ENCODE data around the gene YJU2.
"Not testable (repeated sequence)": the region's sequence is repeated elsewhere in the genome, so short reads cannot be mapped to it uniquely, and the experiment has no call there.

YJU2 gene

DNA sequence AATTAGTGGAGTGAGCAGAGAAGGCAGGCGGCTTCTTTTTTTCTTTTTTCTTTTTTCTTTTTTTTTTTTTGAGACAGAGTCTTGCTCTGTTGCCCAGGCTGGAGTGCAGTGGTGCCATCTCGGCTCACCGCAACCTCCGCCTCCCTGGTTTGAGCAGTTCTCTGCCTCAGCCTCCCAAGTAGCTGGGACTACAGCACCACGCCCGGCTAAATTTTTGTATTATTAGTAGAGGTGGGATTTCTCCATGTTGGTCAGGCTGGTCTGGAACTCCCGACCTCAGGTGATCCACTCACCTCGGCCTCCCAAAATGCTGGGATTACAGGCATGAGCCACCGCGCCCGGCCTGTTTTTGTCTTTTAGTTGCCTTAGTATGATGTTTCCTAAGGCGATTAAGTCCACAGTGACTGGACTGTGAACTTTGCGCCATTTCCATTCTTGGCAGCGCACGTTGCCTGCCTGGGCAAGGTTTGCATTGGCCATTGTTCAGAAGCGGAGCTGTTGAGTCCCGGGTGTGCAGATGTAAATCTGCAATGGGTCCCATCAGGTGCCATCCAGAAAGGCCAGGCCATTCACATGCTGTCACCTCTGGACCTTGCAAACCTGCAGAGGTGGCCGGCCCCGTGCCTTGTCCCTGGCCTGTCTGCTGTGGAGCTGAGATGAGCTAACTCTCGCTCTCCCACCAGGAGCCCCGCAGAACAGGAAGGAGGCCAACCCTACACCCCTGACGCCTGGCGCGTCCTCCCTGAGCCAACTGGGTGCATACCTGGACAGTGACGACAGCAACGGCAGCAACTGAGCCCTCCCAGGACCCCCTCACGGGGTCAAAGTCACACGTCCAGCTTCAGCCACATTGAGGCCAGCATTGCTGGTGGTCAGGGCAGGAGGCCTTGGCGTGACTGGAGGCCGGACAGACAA, 21.3 kb downstream of the YJU2 start:
- H3K36me3 ChIP-seq (ENCODE audit: control insufficient read depth, insufficient read depth, low read length), result peaks cover 12% of the 10 kb centered on the region
- no peaks in the 10 kb centered on the region for H3K27me3 ChIP-seq (ENCODE audit: control insufficient read depth, insufficient read depth, low read length)
- no peaks in the 10 kb centered on the region for H3K9me3 ChIP-seq (ENCODE audit: control insufficient read depth, insufficient read depth, low read length)
- H3K4me3 ChIP-seq (ENCODE audit: low read length), result no peak overlapping the region
- no CpG with 5 or more reads among the region's 30 CpGs for WGBS (ENCODE audit: insufficient coverage, insufficient read length)
- DNase-seq (ENCODE audit: low read depth, low spot score), result no peak
- no peaks in the 10 kb centered on the region; the same call in 1 of the 2 replicates for H3K4me1 ChIP-seq (ENCODE audit: control insufficient read depth, insufficient read depth, low read length)
- no peak overlapping the region for H3K27ac ChIP-seq (ENCODE audit: low read length)

DNA sequence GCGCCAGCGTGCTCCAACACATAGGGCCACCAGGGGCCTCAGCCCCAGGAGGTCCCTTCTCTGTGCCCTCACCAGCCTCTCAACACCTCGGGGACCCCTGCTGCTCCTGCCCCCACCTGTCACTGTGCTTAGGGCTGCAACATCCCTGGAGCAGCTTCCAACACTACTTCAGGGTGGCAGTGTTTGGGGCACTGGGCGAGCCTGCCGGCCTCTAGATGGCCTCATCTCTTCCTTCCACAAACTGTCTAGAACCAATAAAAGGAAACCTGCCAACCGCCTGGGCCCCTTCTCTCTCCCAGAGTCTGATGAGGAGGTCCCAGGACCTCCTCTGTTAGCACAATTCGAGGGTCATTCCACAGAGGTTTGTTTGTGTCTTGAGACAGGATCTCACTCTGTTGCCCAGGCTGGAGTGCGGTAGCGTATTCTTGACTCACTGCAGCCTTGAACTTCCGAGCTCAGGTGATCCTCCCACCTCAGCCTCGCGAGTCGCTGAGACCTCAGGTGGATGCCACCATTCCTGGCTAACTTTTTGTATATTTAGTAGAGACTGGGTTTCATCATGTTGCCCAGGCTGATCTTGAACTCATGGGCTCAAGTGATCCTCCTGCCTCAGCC, 22.0 kb downstream of the YJU2 start:
- Histone ChIP-seq H3K27me3 (ENCODE audit: control insufficient read depth, insufficient read depth, low read length) (no peaks in the 10 kb centered on the region), H3K9me3 (ENCODE audit: control insufficient read depth, insufficient read depth, low read length) (no peaks in the 10 kb centered on the region), H3K36me3 (ENCODE audit: control insufficient read depth, insufficient read depth, low read length) (peaks cover 10% of the 10 kb centered on the region), H3K4me1 (ENCODE audit: control insufficient read depth, insufficient read depth, low read length) (no peaks in the 10 kb centered on the region; the same call in 1 of the 2 replicates), H3K27ac (ENCODE audit: low read length) (no peak overlapping the region), H3K4me3 (ENCODE audit: low read length) (no peak overlapping the region)
- WGBS (ENCODE audit: insufficient coverage, insufficient read length), result no CpG with 5 or more reads among the region's 13 CpGs
- DNase-seq (ENCODE audit: low read depth, low spot score), result no peak

- Histone ChIP-seq H3K36me3 (ENCODE audit: control insufficient read depth, insufficient read depth, low read length) (peaks cover 8% of the 10 kb centered on the region), H3K27ac (ENCODE audit: low read length) (no peak overlapping the region), H3K27me3 (ENCODE audit: control insufficient read depth, insufficient read depth, low read length) (no peaks in the 10 kb centered on the region), H3K4me3 (ENCODE audit: low read length) (no peak overlapping the region), H3K4me1 (ENCODE audit: control insufficient read depth, insufficient read depth, low read length) (no peaks in the 10 kb centered on the region; the same call in 1 of the 2 replicates), H3K9me3 (ENCODE audit: control insufficient read depth, insufficient read depth, low read length) (no peaks in the 10 kb centered on the region)
- no peak for DNase-seq (ENCODE audit: low read depth, low spot score)
- no CpG with 5 or more reads among the region's 10 CpGs for WGBS (ENCODE audit: insufficient coverage, insufficient read length)
Measured at GRCh38 chr19:4272894-4273293, 26.0 kb downstream of the YJU2 start.

- H3K36me3 ChIP-seq (ENCODE audit: control insufficient read depth, insufficient read depth, low read length); H3K4me1 ChIP-seq (ENCODE audit: control insufficient read depth, insufficient read depth, low read length); DNase-seq (ENCODE audit: low read depth, low spot score); H3K27me3 ChIP-seq (ENCODE audit: control insufficient read depth, insufficient read depth, low read length); H3K4me3 ChIP-seq (ENCODE audit: low read length); H3K9me3 ChIP-seq (ENCODE audit: control insufficient read depth, insufficient read depth, low read length); H3K27ac ChIP-seq (ENCODE audit: low read length): not testable (repeated sequence)
- WGBS (ENCODE audit: insufficient coverage, insufficient read length), result no CpG with 5 or more reads among the region's 6 CpGs
Measured at GRCh38 chr19:4274321-4274686, 27.4 kb downstream of the YJU2 start.

DNA sequence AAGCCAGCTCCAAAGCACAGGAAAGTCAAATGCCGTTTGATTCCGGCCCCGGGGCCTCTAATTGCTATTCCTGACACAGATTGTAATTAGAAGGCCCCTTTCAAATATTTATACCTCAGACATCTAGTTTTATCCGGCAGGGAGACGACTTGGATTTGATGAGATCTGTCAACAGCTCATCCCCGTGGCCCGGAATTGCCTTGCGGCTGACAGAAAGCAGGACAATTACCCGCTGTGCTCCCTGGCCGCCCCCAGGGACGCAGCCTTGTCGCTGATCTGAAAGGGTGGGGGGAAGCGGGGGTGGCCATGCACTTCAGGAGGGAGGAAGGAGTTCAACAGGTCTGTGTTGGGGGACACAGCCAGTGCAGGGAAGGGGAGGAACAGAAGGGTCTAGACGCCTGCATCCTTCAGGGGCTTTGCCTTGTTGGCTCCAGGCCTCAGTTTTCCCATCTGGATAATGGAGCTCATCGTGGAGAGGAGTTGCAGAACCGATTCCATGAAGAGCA, 30.4 kb downstream of the YJU2 start:
- no peak overlapping the region for H3K27ac ChIP-seq (ENCODE audit: low read length)
- DNase-seq (ENCODE audit: low read depth, low spot score), result no peak
- H3K4me1 ChIP-seq (ENCODE audit: control insufficient read depth, insufficient read depth, low read length), result 0 out of 2 replicates have a peak, but pooled peaks cover 1% of the 10 kb centered on the region
- no CpG with 5 or more reads among the region's 16 CpGs for WGBS (ENCODE audit: insufficient coverage, insufficient read length)
- no peaks in the 10 kb centered on the region for H3K9me3 ChIP-seq (ENCODE audit: control insufficient read depth, insufficient read depth, low read length)
- H3K4me3 ChIP-seq (ENCODE audit: low read length), result no peak overlapping the region
- peaks cover 13% of the 10 kb centered on the region; the same call in 1 of the 2 replicates for H3K27me3 ChIP-seq (ENCODE audit: control insufficient read depth, insufficient read depth, low read length)
- no peaks in the 10 kb centered on the region for H3K36me3 ChIP-seq (ENCODE audit: control insufficient read depth, insufficient read depth, low read length)

GRCh38 chr19:4278010-4278409, 31.1 kb downstream of the YJU2 start:
- Histone ChIP-seq H3K27ac (ENCODE audit: low read length) (no peak overlapping the region), H3K4me1 (ENCODE audit: control insufficient read depth, insufficient read depth, low read length) (0 out of 2 replicates have a peak, but pooled peaks cover 1% of the 10 kb centered on the region), H3K36me3 (ENCODE audit: control insufficient read depth, insufficient read depth, low read length) (no peaks in the 10 kb centered on the region), H3K9me3 (ENCODE audit: control insufficient read depth, insufficient read depth, low read length) (no peaks in the 10 kb centered on the region), H3K4me3 (ENCODE audit: low read length) (no peak overlapping the region), H3K27me3 (ENCODE audit: control insufficient read depth, insufficient read depth, low read length) (peaks cover 13% of the 10 kb centered on the region; the same call in 1 of the 2 replicates)
- DNase-seq (ENCODE audit: low read depth, low spot score), result no peak
- no CpG with 5 or more reads among the region's 4 CpGs for WGBS (ENCODE audit: insufficient coverage, insufficient read length)

GRCh38 chr19:4278419-4279266, 31.8 kb downstream of the YJU2 start, which contains the start of gene SHD:
TSS of gene SHD (plus strand) at chr19:4279266. CDS start at chr19:4280064, 798 bp downstream.
- WGBS (ENCODE audit: insufficient coverage, insufficient read length), result no CpG with 5 or more reads among the region's 44 CpGs
- Histone ChIP-seq H3K9me3 (ENCODE audit: control insufficient read depth, insufficient read depth, low read length) (no peaks in the 10 kb centered on the region), H3K27ac (ENCODE audit: low read length) (no peak within 1 kb of the TSS), H3K4me3 (ENCODE audit: low read length) (peak within 1 kb of the TSS; percentile 70; the same call in 1 of the 2 replicates), H3K36me3 (ENCODE audit: control insufficient read depth, insufficient read depth, low read length) (no peaks in the 10 kb centered on the region), H3K4me1 (ENCODE audit: control insufficient read depth, insufficient read depth, low read length) (0 out of 2 replicates have a peak, but pooled peaks cover 1% of the 10 kb centered on the region), H3K27me3 (ENCODE audit: control insufficient read depth, insufficient read depth, low read length) (peaks cover 13% of the 10 kb centered on the region; the same call in 1 of the 2 replicates)
- DNase-seq (ENCODE audit: low read depth, low spot score), result no peak

GRCh38 chr19:4279267-4279529, 32.3 kb downstream of the YJU2 start:
- Histone ChIP-seq H3K27me3 (ENCODE audit: control insufficient read depth, insufficient read depth, low read length) (peaks cover 13% of the 10 kb centered on the region; the same call in 1 of the 2 replicates), H3K36me3 (ENCODE audit: control insufficient read depth, insufficient read depth, low read length) (no peaks in the 10 kb centered on the region), H3K9me3 (ENCODE audit: control insufficient read depth, insufficient read depth, low read length) (no peaks in the 10 kb centered on the region), H3K4me1 (ENCODE audit: control insufficient read depth, insufficient read depth, low read length) (0 out of 2 replicates have a peak, but pooled peaks cover 1% of the 10 kb centered on the region), H3K4me3 (ENCODE audit: low read length) (peak overlapping the region; percentile 70; the same call in 1 of the 2 replicates), H3K27ac (ENCODE audit: low read length) (no peak overlapping the region)
- WGBS (ENCODE audit: insufficient coverage, insufficient read length), result no CpG with 5 or more reads among the region's 30 CpGs
- DNase-seq (ENCODE audit: low read depth, low spot score), result no peak

DNA sequence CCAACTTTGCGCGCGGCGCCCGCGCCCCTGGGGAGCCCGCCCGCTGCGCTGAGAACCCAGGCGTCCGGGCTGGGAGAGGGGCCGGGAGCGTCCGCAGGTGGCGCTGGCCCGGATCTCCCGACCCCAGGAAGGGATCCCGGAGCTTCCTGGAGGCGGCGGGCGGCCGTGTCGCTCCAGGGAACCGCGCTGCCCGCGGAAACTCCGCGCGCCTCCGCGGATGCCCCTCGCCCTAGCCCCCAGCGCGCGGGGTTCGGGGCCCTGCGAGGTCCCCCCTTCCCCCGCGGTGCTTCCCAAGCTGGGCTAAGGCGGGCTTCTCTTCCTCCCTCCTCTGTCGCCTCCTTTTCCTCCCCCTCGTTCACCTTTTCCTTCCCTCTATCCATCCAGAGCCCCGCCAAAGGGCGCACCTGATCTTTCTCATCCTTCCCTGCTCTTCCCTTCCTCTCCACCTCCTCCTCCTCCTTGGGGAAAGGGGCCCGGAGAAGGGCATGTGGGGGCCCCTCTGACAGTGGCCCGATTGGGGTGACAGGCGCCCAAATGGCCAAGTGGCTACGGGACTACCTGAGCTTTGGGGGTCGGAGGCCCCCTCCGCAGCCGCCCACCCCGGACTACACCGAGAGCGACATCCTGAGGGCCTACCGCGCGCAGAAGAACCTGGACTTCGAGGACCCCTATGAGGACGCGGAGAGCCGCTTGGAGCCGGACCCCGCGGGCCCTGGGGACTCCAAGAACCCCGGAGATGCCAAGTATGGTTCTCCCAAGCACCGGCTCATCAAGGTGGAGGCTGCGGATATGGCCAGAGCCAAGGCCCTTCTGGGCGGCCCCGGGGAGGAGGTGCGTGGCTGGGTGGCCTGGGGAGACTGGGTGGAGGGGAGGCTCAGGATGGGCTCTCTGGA, 32.9 kb downstream of the YJU2 start:
- Histone ChIP-seq H3K27me3 (ENCODE audit: control insufficient read depth, insufficient read depth, low read length) (peaks cover 13% of the 10 kb centered on the region; the same call in 1 of the 2 replicates), H3K9me3 (ENCODE audit: control insufficient read depth, insufficient read depth, low read length) (no peaks in the 10 kb centered on the region), H3K36me3 (ENCODE audit: control insufficient read depth, insufficient read depth, low read length) (no peaks in the 10 kb centered on the region), H3K27ac (ENCODE audit: low read length) (no peak overlapping the region), H3K4me1 (ENCODE audit: control insufficient read depth, insufficient read depth, low read length) (0 out of 2 replicates have a peak, but pooled peaks cover 1% of the 10 kb centered on the region), H3K4me3 (ENCODE audit: low read length) (peak overlapping the region; percentile 70; the same call in 1 of the 2 replicates)
- no peak for DNase-seq (ENCODE audit: low read depth, low spot score)
- no CpG with 5 or more reads among the region's 71 CpGs for WGBS (ENCODE audit: insufficient coverage, insufficient read length)
